OCI-LY3 (cell line): Measurements from ENCODE around the gene ME3.

Source experiments
- H2AFZ ChIP-seq: fragments of 200-600, 300-600 bp; shearing (Covaris generic); 2 replicates; pipeline ENCODE4 v1.6.0; 2014; ENCODE audit warnings: antibody characterized with exemption, low read depth, low read length
- H3K27ac ChIP-seq: fragments of 200-600, 300-600 bp; sonication (generic); 2 replicates; pipeline ENCODE4 v1.5.1; 2014; ENCODE audit warnings: mild to moderate bottlenecking, low read length, moderate library complexity, mixed read lengths
- H3K27me3 ChIP-seq: fragments of 200-600, 300-600 bp; sonication (generic); 2 replicates; pipeline ENCODE4 v1.6.1; 2014; ENCODE audit warnings: low read depth, low read length, mixed read lengths
- H3K36me3 ChIP-seq: fragments of 200-600, 300-600 bp; sonication (generic); replicated peaks from 2 replicates; pipeline ENCODE3; 2014; ENCODE audit warnings: low read depth, low read length, mixed read lengths
- H3K4me1 ChIP-seq: fragments of 300-600, 200-600 bp; sonication (generic); 2 replicates; pipeline ENCODE4 v1.6.1; 2014; ENCODE audit warnings: low read length, mixed read lengths
- H3K4me2 ChIP-seq: fragments of 200-600, 300-600 bp; sonication (generic); 2 replicates; pipeline ENCODE4 v1.6.1; 2014; ENCODE audit warnings: low read length, mixed read lengths
- H3K4me3 ChIP-seq: fragments of 300-600, 200-600 bp; sonication (generic); 2 replicates; pipeline ENCODE4 v1.5.1; 2014; ENCODE audit warnings: antibody characterized with exemption, mild to moderate bottlenecking, low read length, moderate library complexity
- H3K79me2 ChIP-seq: fragments of 300-600, 200-600 bp; shearing (Covaris generic); 2 replicates; pipeline ENCODE4 v1.6.1; 2014; ENCODE audit warnings: mild to moderate bottlenecking, low read length, mixed read lengths
- H3K9ac ChIP-seq: fragments of 300-600, 200-600 bp; shearing (Covaris generic); 2 replicates; pipeline ENCODE4 v1.6.0; 2014; ENCODE audit warnings: mild to moderate bottlenecking, low read length, moderate library complexity
- H3K9me3 ChIP-seq: fragments of 200-600, 300-600 bp; shearing (Covaris generic); 2 replicates; pipeline ENCODE4 v1.6.1; 2014; ENCODE audit warnings: low read length, mixed read lengths; ENCODE audit not compliant: insufficient read depth
- H4K20me1 ChIP-seq: fragments of 200-600, 300-600 bp; sonication (generic); 2 replicates; pipeline ENCODE4 v1.6.1; 2016; ENCODE audit warnings: low read length, mixed read lengths; ENCODE audit not compliant: insufficient read depth
- CTCF ChIP-seq: fragments of 200-600, 300-600 bp; sonication (generic); IDR thresholded peaks from 2 replicates; pipeline ENCODE4 v1.5.1; 2014; ENCODE audit warnings: antibody characterized with exemption, low read length, low read depth
- EZH2phosphoT487 ChIP-seq: fragments of 200-600 bp; shearing (Covaris generic); IDR thresholded peaks from 2 replicates; pipeline ENCODE4 v1.6.1; 2018; ENCODE audit warnings: antibody characterized with exemption, mixed run types, low read depth

ME3 gene

GRCh38 chr11:86492370-86493010 is 179.9 kb downstream of the ME3 start:
- no peaks in the 10 kb centered on the region for H3K4me1 ChIP-seq
- no peak overlapping the region for H3K4me2 ChIP-seq
- H3K36me3 ChIP-seq: no peaks in the 10 kb centered on the region
- H3K9me3 ChIP-seq: no peaks in the 10 kb centered on the region
- no peaks in the 10 kb centered on the region for H4K20me1 ChIP-seq
- TF ChIP-seq CTCF: no peak
- TF ChIP-seq EZH2phosphoT487: no peak
- H3K4me3 ChIP-seq: no peak overlapping the region
- H3K9ac ChIP-seq: no peak overlapping the region
- H3K79me2 ChIP-seq: no peaks in the 10 kb centered on the region
- H2AFZ ChIP-seq: no peak overlapping the region
- H3K27ac ChIP-seq: no peak overlapping the region
- no peaks in the 10 kb centered on the region for H3K27me3 ChIP-seq

GRCh38 chr11:86491027-86491426 is 181.4 kb downstream of the ME3 start:
- H3K9me3 ChIP-seq: no peaks in the 10 kb centered on the region
- no peaks in the 10 kb centered on the region for H3K36me3 ChIP-seq
- H4K20me1 ChIP-seq: no peaks in the 10 kb centered on the region
- no peak overlapping the region for H3K9ac ChIP-seq
- H3K4me2 ChIP-seq: no peak overlapping the region
- no peak overlapping the region for H3K27ac ChIP-seq
- H3K4me1 ChIP-seq: no peaks in the 10 kb centered on the region
- no peak overlapping the region for H2AFZ ChIP-seq
- no peaks in the 10 kb centered on the region for H3K27me3 ChIP-seq
- no peak overlapping the region for H3K4me3 ChIP-seq
- no peak for TF ChIP-seq CTCF
- no peak for TF ChIP-seq EZH2phosphoT487
- no peaks in the 10 kb centered on the region for H3K79me2 ChIP-seq

GRCh38 chr11:86490582-86490981 is 181.8 kb downstream of the ME3 start:
- H2AFZ ChIP-seq: no peak overlapping the region
- no peak overlapping the region for H3K9ac ChIP-seq
- H3K4me1 ChIP-seq: no peaks in the 10 kb centered on the region
- no peaks in the 10 kb centered on the region for H3K79me2 ChIP-seq
- no peak overlapping the region for H3K27ac ChIP-seq
- H4K20me1 ChIP-seq: no peaks in the 10 kb centered on the region
- no peaks in the 10 kb centered on the region for H3K27me3 ChIP-seq
- H3K4me2 ChIP-seq: no peak overlapping the region
- no peaks in the 10 kb centered on the region for H3K9me3 ChIP-seq
- TF ChIP-seq EZH2phosphoT487: no peak
- no peak for TF ChIP-seq CTCF
- H3K4me3 ChIP-seq: no peak overlapping the region
- no peaks in the 10 kb centered on the region for H3K36me3 ChIP-seq

- no peak overlapping the region for H3K27ac ChIP-seq
- TF ChIP-seq CTCF: no peak
- no peak for TF ChIP-seq EZH2phosphoT487
- H3K79me2 ChIP-seq: no peaks in the 10 kb centered on the region
- no peak overlapping the region for H3K4me3 ChIP-seq
- no peaks in the 10 kb centered on the region for H3K4me1 ChIP-seq
- no peaks in the 10 kb centered on the region for H4K20me1 ChIP-seq
- H3K4me2 ChIP-seq: no peak overlapping the region
- H3K9me3 ChIP-seq: no peaks in the 10 kb centered on the region
- no peak overlapping the region for H2AFZ ChIP-seq
- no peak overlapping the region for H3K9ac ChIP-seq
- no peaks in the 10 kb centered on the region for H3K27me3 ChIP-seq
- no peaks in the 10 kb centered on the region for H3K36me3 ChIP-seq
These were observed 183.0 kb downstream of the ME3 start for GRCh38 chr11:86489442-86489841.
